OCI-LY3 (cell line): ENCODE measurements around the gene ERO1A.

ENCODE experiments used
- CTCF ChIP-seq: fragments of 200-600, 300-600 bp; sonication (generic); IDR thresholded peaks from 2 replicates; pipeline ENCODE4 v1.5.1; 2014; ENCODE audit warnings: antibody characterized with exemption, low read length, low read depth
- EZH2phosphoT487 ChIP-seq: fragments of 200-600 bp; shearing (Covaris generic); IDR thresholded peaks from 2 replicates; pipeline ENCODE4 v1.6.1; 2018; ENCODE audit warnings: antibody characterized with exemption, mixed run types, low read depth

DNA sequence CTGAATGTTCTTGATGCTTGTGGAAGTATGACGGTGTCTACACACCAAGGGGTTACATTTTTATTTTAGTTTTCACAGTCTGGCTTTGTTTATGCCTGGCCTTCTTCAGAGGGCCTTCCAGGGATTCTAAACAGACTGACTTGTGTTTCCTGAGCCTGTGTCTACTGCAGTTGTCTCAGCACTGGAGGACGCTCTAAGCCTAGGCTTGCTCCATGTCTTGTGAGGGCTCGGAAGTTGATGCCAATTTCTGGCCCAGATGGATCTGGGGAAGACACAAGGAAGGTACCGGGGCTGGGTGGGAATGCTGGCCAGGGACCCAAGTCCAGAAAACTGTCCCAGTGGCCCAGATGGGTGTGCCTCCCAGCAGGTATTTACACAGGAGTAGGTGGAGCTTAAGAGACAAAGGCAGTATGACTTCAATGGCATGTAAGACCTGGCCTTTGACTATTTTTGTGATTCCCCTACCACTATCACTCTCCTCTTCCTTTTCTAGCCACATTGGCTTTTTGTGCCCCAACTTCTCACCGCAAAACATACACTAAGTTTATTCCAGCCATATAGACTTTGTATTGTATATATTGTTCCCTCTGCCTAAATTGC is 85.8 kb downstream of the ERO1A start:
- TF ChIP-seq CTCF (no peak), EZH2phosphoT487 (no peak)
